ENCODE results near the gene CUL7.
A peak's percentile ranks its signal among the peaks of the same experiment; 100 is the strongest.

The CUL7 gene

GRCh38 chr6:43096451-43097097 is 42.9 kb upstream of the CUL7 start:
- peak overlapping the region; percentile 48 for H3K27ac ChIP-seq (replicated peaks; ENCODE audit: low read length)
- no peak overlapping the region for H4K8ac ChIP-seq (ENCODE audit: low read depth, low read length)
- WGBS, 2 donors (ENCODE audit: extremely low coverage in 2 of 2, insufficient read length in 2 of 2, insufficient replicate concordance in 1 of 2): no CpG with 5 or more reads among the region's 8 CpGs
- H3K79me1 ChIP-seq (ENCODE audit: low read depth, low read length): no peaks in the 10 kb centered on the region
- peak overlapping the region in 1 of 2 donors; percentile 17 for H3K4me3 ChIP-seq (ENCODE audit: low read length in 2 of 2)
- H3K23ac ChIP-seq (ENCODE audit: low read depth, low read length, poor library complexity): no peak overlapping the region
- no peak overlapping the region for H2AK5ac ChIP-seq (ENCODE audit: low read depth, low read length)
- H3K9ac ChIP-seq (ENCODE audit: low read depth, low read length, poor library complexity): no peak overlapping the region
- no peak overlapping the region for H2BK5ac ChIP-seq (ENCODE audit: low read length)
- H2BK12ac ChIP-seq (ENCODE audit: low read length): no peak overlapping the region
- H3K4ac ChIP-seq (ENCODE audit: low read length): no peak overlapping the region
- no peaks in the 10 kb centered on the region for H3K9me3 ChIP-seq (replicated peaks in 1 of 2; ENCODE audit: control insufficient read depth in 2 of 2, insufficient read depth in 1 of 2, low read depth in 1 of 2, low read length in 2 of 2)
- H4K91ac ChIP-seq (ENCODE audit: low read depth, low read length, poor library complexity): no peak overlapping the region
- no peak for DNase-seq (ENCODE audit: low spot score)
- H3K14ac ChIP-seq (ENCODE audit: low read length): no peak overlapping the region
- peak overlapping the region; percentile 16 for H3K18ac ChIP-seq (ENCODE audit: low read length)
- no peak overlapping the region for H2BK120ac ChIP-seq (ENCODE audit: low read depth, low read length)
- H3K4me2 ChIP-seq (ENCODE audit: insufficient read depth, low read length, poor library complexity, severe bottlenecking): no peak overlapping the region
- no peaks in the 10 kb centered on the region for H3K36me3 ChIP-seq (replicated peaks in 1 of 2; ENCODE audit: control insufficient read depth in 2 of 2, insufficient read depth in 2 of 2, low read length in 2 of 2)
- H2AFZ ChIP-seq (ENCODE audit: low read length): no peak overlapping the region
- no peaks in the 10 kb centered on the region for H3K27me3 ChIP-seq (ENCODE audit: control insufficient read depth in 3 of 3, insufficient read depth in 3 of 3, low read depth in 1 of 3, low read length in 3 of 3)
- H2BK15ac ChIP-seq (ENCODE audit: low read length): no peak overlapping the region
- H3K4me1 ChIP-seq (ENCODE audit: control insufficient read depth in 2 of 2, insufficient read depth in 1 of 2, low read depth in 1 of 2, low read length in 2 of 2): peaks cover 15 to 36% of the 10 kb centered on the region in 2 donors

DNA sequence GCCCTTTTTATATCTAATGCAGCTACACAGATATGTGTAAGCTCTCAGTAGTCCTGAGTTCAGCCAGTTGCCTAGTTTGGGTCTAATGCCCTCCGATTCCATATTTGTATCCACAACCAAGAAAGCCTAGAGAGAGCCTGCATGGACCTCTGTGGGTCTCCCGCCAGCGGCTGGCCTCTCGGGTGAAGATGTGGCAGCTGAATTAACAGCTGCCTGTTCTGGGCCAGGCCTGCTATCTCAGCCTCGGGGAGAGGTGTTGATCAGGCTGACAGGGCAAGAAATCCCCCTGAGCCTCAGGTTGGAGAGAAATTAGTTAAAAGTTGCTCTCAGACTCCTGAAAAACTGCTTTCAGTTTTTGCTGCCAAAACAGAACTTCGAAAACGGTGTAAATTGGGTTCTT is 42.3 kb upstream of the CUL7 start:
- no peak overlapping the region for H3K23ac ChIP-seq (ENCODE audit: low read depth, low read length, poor library complexity)
- H2BK120ac ChIP-seq (ENCODE audit: low read depth, low read length): no peak overlapping the region
- no peak overlapping the region for H3K27ac ChIP-seq (replicated peaks; ENCODE audit: low read length)
- no CpG with 5 or more reads among the region's 7 CpGs for WGBS, 2 donors (ENCODE audit: extremely low coverage in 2 of 2, insufficient read length in 2 of 2, insufficient replicate concordance in 1 of 2)
- H2BK12ac ChIP-seq (ENCODE audit: low read length): no peak overlapping the region
- H3K36me3 ChIP-seq (replicated peaks in 1 of 2; ENCODE audit: control insufficient read depth in 2 of 2, insufficient read depth in 2 of 2, low read length in 2 of 2): no peaks in the 10 kb centered on the region
- no peak overlapping the region for H3K4ac ChIP-seq (ENCODE audit: low read length)
- peaks cover 17 to 36% of the 10 kb centered on the region in 2 donors for H3K4me1 ChIP-seq (ENCODE audit: control insufficient read depth in 2 of 2, insufficient read depth in 1 of 2, low read depth in 1 of 2, low read length in 2 of 2)
- H2AK5ac ChIP-seq (ENCODE audit: low read depth, low read length): no peak overlapping the region
- no peak overlapping the region for H4K8ac ChIP-seq (ENCODE audit: low read depth, low read length)
- no peaks in the 10 kb centered on the region for H3K79me1 ChIP-seq (ENCODE audit: low read depth, low read length)
- H3K9ac ChIP-seq (ENCODE audit: low read depth, low read length, poor library complexity): no peak overlapping the region
- H3K18ac ChIP-seq (ENCODE audit: low read length): no peak overlapping the region
- no peak overlapping the region for H2BK15ac ChIP-seq (ENCODE audit: low read length)
- H2AFZ ChIP-seq (ENCODE audit: low read length): no peak overlapping the region
- H3K9me3 ChIP-seq (replicated peaks in 1 of 2; ENCODE audit: control insufficient read depth in 2 of 2, insufficient read depth in 1 of 2, low read depth in 1 of 2, low read length in 2 of 2): no peaks in the 10 kb centered on the region
- no peak overlapping the region for H3K14ac ChIP-seq (ENCODE audit: low read length)
- H3K27me3 ChIP-seq (ENCODE audit: control insufficient read depth in 3 of 3, insufficient read depth in 3 of 3, low read depth in 1 of 3, low read length in 3 of 3): no peaks in the 10 kb centered on the region
- no peak overlapping the region for H4K91ac ChIP-seq (ENCODE audit: low read depth, low read length, poor library complexity)
- no peak for DNase-seq (ENCODE audit: low spot score)
- no peak overlapping the region for H3K4me3 ChIP-seq (ENCODE audit: low read length in 2 of 2)
- no peak overlapping the region for H2BK5ac ChIP-seq (ENCODE audit: low read length)
- H3K4me2 ChIP-seq (ENCODE audit: insufficient read depth, low read length, poor library complexity, severe bottlenecking): no peak overlapping the region

DNA sequence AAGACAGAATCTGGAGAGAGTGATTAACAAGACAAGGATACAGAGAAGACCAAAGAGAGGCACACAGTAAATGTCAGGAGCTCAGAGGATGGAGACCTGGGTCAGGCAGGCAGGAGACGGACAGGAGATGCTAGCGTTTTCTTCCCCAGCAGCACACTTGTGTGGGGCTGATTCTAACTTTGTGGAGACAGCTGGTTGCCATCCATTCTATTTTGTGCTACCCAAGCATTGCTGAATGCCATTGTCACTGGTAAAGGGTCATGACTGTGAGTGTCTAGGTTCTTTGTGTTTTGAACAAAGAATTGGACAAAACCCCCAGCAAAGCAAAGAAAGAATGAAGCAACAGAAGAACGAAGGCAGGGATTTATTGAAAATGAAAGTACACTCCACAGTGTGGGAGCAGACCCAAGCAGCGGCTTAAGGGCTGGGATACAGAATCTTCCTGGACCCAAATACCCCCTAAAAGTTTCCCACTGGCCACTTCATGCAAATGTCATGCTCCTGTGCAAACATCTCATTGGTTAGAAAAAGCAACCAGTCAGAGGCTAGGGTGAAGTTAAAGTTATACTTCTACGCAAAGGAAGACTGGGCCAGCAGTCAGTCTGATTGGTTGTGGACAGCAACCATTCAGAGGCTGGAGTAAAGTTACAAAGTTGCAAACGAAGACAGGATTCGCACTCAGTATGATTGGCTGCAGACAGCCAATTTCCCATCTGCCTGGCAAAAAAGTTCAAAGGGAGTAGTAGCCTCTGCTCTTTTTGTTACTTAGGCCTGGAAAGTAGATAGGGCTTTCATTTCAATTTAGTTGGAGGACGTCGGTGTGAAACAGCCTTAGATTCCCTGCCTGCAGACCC is 40.0 kb upstream of the CUL7 start:
- H3K27ac ChIP-seq (replicated peaks; ENCODE audit: low read length): no peak overlapping the region
- peak overlapping the region; percentile 23 for H2AFZ ChIP-seq (ENCODE audit: low read length)
- peak overlapping the region in 1 of 2 donors; percentile 14 for H3K4me3 ChIP-seq (ENCODE audit: low read length in 2 of 2)

DNA sequence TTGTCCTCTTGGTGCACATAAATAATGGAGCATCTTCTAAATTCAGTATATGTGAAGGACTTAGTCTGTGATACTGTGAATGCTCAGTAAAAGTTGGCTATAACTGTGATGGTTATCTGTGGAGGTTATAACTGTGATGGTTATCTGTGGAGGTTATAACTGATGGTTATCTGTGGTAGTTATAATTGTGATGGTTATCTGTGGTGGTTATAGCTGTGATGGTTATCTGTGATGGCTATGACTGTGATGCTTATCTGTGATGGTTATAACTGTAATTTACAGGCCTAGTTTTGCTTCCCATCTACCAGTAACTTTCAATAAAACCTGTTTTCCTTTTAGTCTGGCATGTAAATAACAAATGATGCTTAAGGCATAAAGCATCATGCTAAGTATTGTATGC is 39.0 kb upstream of the CUL7 start:
- Histone ChIP-seq H3K9me3 (replicated peaks in 1 of 2; ENCODE audit: control insufficient read depth in 2 of 2, insufficient read depth in 1 of 2, low read depth in 1 of 2, low read length in 2 of 2) (no peaks in the 10 kb centered on the region), H3K4me3 (ENCODE audit: low read length in 2 of 2) (no peak overlapping the region), H2AFZ (ENCODE audit: low read length) (no peak overlapping the region), H3K27ac (replicated peaks; ENCODE audit: low read length) (no peak overlapping the region), H3K4me2 (ENCODE audit: insufficient read depth, low read length, poor library complexity, severe bottlenecking) (no peak overlapping the region), H3K9ac (ENCODE audit: low read depth, low read length, poor library complexity) (no peak overlapping the region), H2BK5ac (ENCODE audit: low read length) (no peak overlapping the region), H3K4ac (ENCODE audit: low read length) (no peak overlapping the region), H3K27me3 (ENCODE audit: control insufficient read depth in 3 of 3, insufficient read depth in 3 of 3, low read depth in 1 of 3, low read length in 3 of 3) (no peaks in the 10 kb centered on the region), H2AK5ac (ENCODE audit: low read depth, low read length) (no peak overlapping the region), H4K91ac (ENCODE audit: low read depth, low read length, poor library complexity) (no peak overlapping the region), H2BK12ac (ENCODE audit: low read length) (no peak overlapping the region), H2BK15ac (ENCODE audit: low read length) (no peak overlapping the region), H3K36me3 (replicated peaks in 1 of 2; ENCODE audit: control insufficient read depth in 2 of 2, insufficient read depth in 2 of 2, low read length in 2 of 2) (no peaks in the 10 kb centered on the region), H3K4me1 (ENCODE audit: control insufficient read depth in 2 of 2, insufficient read depth in 1 of 2, low read depth in 1 of 2, low read length in 2 of 2) (peaks cover 40 to 56% of the 10 kb centered on the region in 2 donors), H3K18ac (ENCODE audit: low read length) (no peak overlapping the region), H3K23ac (ENCODE audit: low read depth, low read length, poor library complexity) (no peak overlapping the region), H4K8ac (ENCODE audit: low read depth, low read length) (no peak overlapping the region), H2BK120ac (ENCODE audit: low read depth, low read length) (no peak overlapping the region), H3K14ac (ENCODE audit: low read length) (no peak overlapping the region), H3K79me1 (ENCODE audit: low read depth, low read length) (peaks cover 4% of the 10 kb centered on the region)
- no peak for DNase-seq (ENCODE audit: low spot score)

More for the DNA sequence above, 40.0 kb upstream of the CUL7 start:
- no peak overlapping the region for H3K9ac ChIP-seq (ENCODE audit: low read depth, low read length, poor library complexity)
- no peak overlapping the region for H3K23ac ChIP-seq (ENCODE audit: low read depth, low read length, poor library complexity)
- H2BK120ac ChIP-seq (ENCODE audit: low read depth, low read length): no peak overlapping the region
- H3K36me3 ChIP-seq (replicated peaks in 1 of 2; ENCODE audit: control insufficient read depth in 2 of 2, insufficient read depth in 2 of 2, low read length in 2 of 2): no peaks in the 10 kb centered on the region
- no peak overlapping the region for H4K8ac ChIP-seq (ENCODE audit: low read depth, low read length)
- no peak overlapping the region for H3K18ac ChIP-seq (ENCODE audit: low read length)
- H2BK5ac ChIP-seq (ENCODE audit: low read length): no peak overlapping the region
- H2BK15ac ChIP-seq (ENCODE audit: low read length): no peak overlapping the region
- H2BK12ac ChIP-seq (ENCODE audit: low read length): no peak overlapping the region
- peaks cover 3% of the 10 kb centered on the region for H3K79me1 ChIP-seq (ENCODE audit: low read depth, low read length)
- no peaks in the 10 kb centered on the region for H3K9me3 ChIP-seq (replicated peaks in 1 of 2; ENCODE audit: control insufficient read depth in 2 of 2, insufficient read depth in 1 of 2, low read depth in 1 of 2, low read length in 2 of 2)
- no peak overlapping the region for H2AK5ac ChIP-seq (ENCODE audit: low read depth, low read length)
- DNase-seq (ENCODE audit: low spot score): no peak
- peaks cover 39 to 59% of the 10 kb centered on the region in 2 donors for H3K4me1 ChIP-seq (ENCODE audit: control insufficient read depth in 2 of 2, insufficient read depth in 1 of 2, low read depth in 1 of 2, low read length in 2 of 2)
- no peak overlapping the region for H3K4ac ChIP-seq (ENCODE audit: low read length)
- WGBS, 2 donors (ENCODE audit: extremely low coverage in 2 of 2, insufficient read length in 2 of 2, insufficient replicate concordance in 1 of 2): no CpG with 5 or more reads among the region's 9 CpGs
- no peak overlapping the region for H4K91ac ChIP-seq (ENCODE audit: low read depth, low read length, poor library complexity)
- no peaks in the 10 kb centered on the region for H3K27me3 ChIP-seq (ENCODE audit: control insufficient read depth in 3 of 3, insufficient read depth in 3 of 3, low read depth in 1 of 3, low read length in 3 of 3)
- no peak overlapping the region for H3K14ac ChIP-seq (ENCODE audit: low read length)
- H3K4me2 ChIP-seq (ENCODE audit: insufficient read depth, low read length, poor library complexity, severe bottlenecking): no peak overlapping the region

Data from neuronal stem cell (in vitro differentiated cells).